H1 (cell line): ENCODE measurements around the gene SLC39A9. TPM values are rescaled to one million over a fixed set of nuclear protein-coding genes. Genes with fewer than 3 reads are reported as not detected.
"Not testable (repeated sequence)": the region's sequence is repeated elsewhere in the genome, so short reads cannot be mapped to it uniquely, and the experiment has no call there.

ENCODE experiments used
- CTCF ChIA-PET: fragments of 300-600 bp; sonication (Branson Sonifier 250); formaldehyde crosslinking; loops from one replicate; lab custom pipeline; 2021; ENCODE audit not compliant: partially characterized antibody; lab: Charles Lee
- POLR2A ChIA-PET: fragments of 300-600 bp; sonication (Branson Sonifier 250); formaldehyde crosslinking; loops from one replicate; lab custom pipeline; 2021; ENCODE audit warnings: inconsistent platforms; ENCODE audit not compliant: partially characterized antibody; lab: Charles Lee
- DNase-seq, 2 experiments: peaks; one replicate each; pipeline versions ENCODE4 v3.0.0 to v3.0.0-alpha.2; 2010 to 2022; ENCODE audit warnings: low spot score in 2 of 2, low read depth in 1 of 2, mixed read lengths in 1 of 2
- FAIRE-seq: peaks from 2 replicates; lab custom pipeline; 2011; peaks lifted over from hg19 to GRCh38; lab: Jason Lieb, UNC
- H2AFZ ChIP-seq: 2 replicates; pipeline ENCODE4 v1.8.1; 2012; ENCODE audit warnings: low read length, inconsistent platforms
- H2AK5ac ChIP-seq: 2 replicates; pipeline ENCODE4 v1.6.1; 2013; ENCODE audit warnings: low read depth, low read length
- H2BK120ac ChIP-seq: replicated peaks from 2 replicates; pipeline ENCODE3; 2013; ENCODE audit warnings: low read depth, low read length, inconsistent platforms
- H2BK12ac ChIP-seq: 2 replicates; pipeline ENCODE4 v1.6.1; 2013; ENCODE audit warnings: low read depth, low read length
- H2BK15ac ChIP-seq: 2 replicates; pipeline ENCODE4 v1.6.1; 2013; ENCODE audit warnings: low read length
- H2BK20ac ChIP-seq: 2 replicates; pipeline ENCODE4 v1.6.1; 2013; ENCODE audit warnings: low read length
- H2BK5ac ChIP-seq: 2 replicates; pipeline ENCODE4 v1.6.1; 2013; ENCODE audit warnings: low read depth, low read length
- H3K14ac ChIP-seq: 2 replicates; pipeline ENCODE4 v1.6.1; 2013; ENCODE audit warnings: inconsistent platforms; ENCODE audit not compliant: insufficient read length
- H3K18ac ChIP-seq: 2 replicates; pipeline ENCODE4 v1.6.1; 2013; ENCODE audit warnings: low read length; ENCODE audit errors: extremely low read depth
- H3K23ac ChIP-seq: 2 replicates; pipeline ENCODE4 v1.6.1; 2013; ENCODE audit warnings: inconsistent platforms; ENCODE audit not compliant: insufficient read length
- H3K23me2 ChIP-seq: 2 replicates; pipeline ENCODE4 v1.6.1; 2013; ENCODE audit warnings: low read depth, low read length
- H3K27ac ChIP-seq: 2 replicates; pipeline ENCODE4 v1.6.1; 2011; ENCODE audit warnings: low read depth, low read length, inconsistent platforms
- H3K27me3 ChIP-seq, 4 experiments: replicated peaks in 1 of 4; 1 replicate in 1 of 4; 2 replicates in 3 of 4; pipeline versions ENCODE4 v1.6.1 to v1.8.1; 2011 to 2013; ENCODE audit warnings: low read length in 3 of 4, mild to moderate bottlenecking in 3 of 4, inconsistent platforms in 2 of 4, mixed read lengths in 2 of 4, moderate library complexity in 1 of 4; ENCODE audit not compliant: control insufficient read depth in 3 of 4, insufficient read depth in 3 of 4; ENCODE audit errors: extremely low read depth in 1 of 4
- H3K36me3 ChIP-seq, 4 experiments: 2 replicates each; pipeline versions ENCODE4 v1.6.1 to v1.8.1; 2011 to 2013; ENCODE audit warnings: mild to moderate bottlenecking in 4 of 4, low read length in 3 of 4, moderate library complexity in 2 of 4, control low read depth in 1 of 4, inconsistent platforms in 1 of 4; ENCODE audit not compliant: insufficient read depth in 4 of 4, control insufficient read depth in 2 of 4
- H3K4ac ChIP-seq: replicated peaks from 2 replicates; pipeline ENCODE3; 2013; ENCODE audit warnings: low read length, low read depth, mixed read lengths, inconsistent platforms; ENCODE audit not compliant: insufficient read length
- H3K4me1 ChIP-seq, 4 experiments: replicated peaks in 1 of 4; 1 replicate in 1 of 4; 2 replicates in 3 of 4; pipeline versions ENCODE4 v1.6.1 to v1.8.1; 2011 to 2013; ENCODE audit warnings: low read length in 3 of 4, inconsistent platforms in 2 of 4, mixed read lengths in 1 of 4; ENCODE audit not compliant: insufficient read depth in 4 of 4, control insufficient read depth in 3 of 4
- H3K4me2 ChIP-seq, 2 experiments: 2 replicates each; pipeline versions ENCODE4 v1.6.1 to v1.8.1; 2011 to 2013; ENCODE audit warnings: low read depth in 2 of 2, low read length in 2 of 2, control low read depth in 1 of 2, inconsistent platforms in 1 of 2, mild to moderate bottlenecking in 1 of 2; ENCODE audit not compliant: insufficient read depth in 1 of 2
- H3K4me3 ChIP-seq, 4 experiments: fragments of 200-600, 300-600 bp in 1 of 4; sonication (generic), shearing (Covaris generic), sonication (Bioruptor Twin) in 1 of 4; 2 replicates each; pipeline versions ENCODE4 v1.5.1 to v1.8.1; 2011 to 2016; ENCODE audit warnings: low read length in 4 of 4, low read depth in 3 of 4, control low read depth in 2 of 4, inconsistent platforms in 2 of 4, mild to moderate bottlenecking in 2 of 4, mixed read lengths in 1 of 4, moderate library complexity in 1 of 4; ENCODE audit not compliant: insufficient read depth in 2 of 4; ENCODE audit errors: extremely low read depth in 1 of 4
- H3K56ac ChIP-seq: replicated peaks from 2 replicates; pipeline ENCODE3; 2013; ENCODE audit warnings: low read depth, mild to moderate bottlenecking, mixed read lengths, low read length, inconsistent platforms; ENCODE audit not compliant: insufficient read length
- H3K79me1 ChIP-seq: 2 replicates; pipeline ENCODE4 v1.6.1; 2013; ENCODE audit warnings: low read depth, low read length, control low read depth
- H3K79me2 ChIP-seq, 2 experiments: 2 replicates each; pipeline versions ENCODE4 v1.6.1 to v1.8.1; 2012 to 2013; ENCODE audit warnings: low read length in 2 of 2, mild to moderate bottlenecking in 2 of 2, inconsistent platforms in 1 of 2; ENCODE audit not compliant: insufficient read depth in 2 of 2, control insufficient read depth in 1 of 2
- H3K9ac ChIP-seq, 4 experiments: replicated peaks in 1 of 4; 1 replicate in 1 of 4; 2 replicates in 3 of 4; pipeline versions ENCODE4 v1.6.1 to v1.8.1; 2011 to 2013; ENCODE audit warnings: low read depth in 3 of 4, low read length in 3 of 4, control low read depth in 2 of 4, mild to moderate bottlenecking in 2 of 4, moderate library complexity in 2 of 4, inconsistent platforms in 1 of 4; ENCODE audit errors: extremely low read depth in 1 of 4
- H3K9me3 ChIP-seq, 2 experiments: 2 replicates each; pipeline versions ENCODE4 v1.6.1 to v1.8.1; 2012 to 2013; ENCODE audit warnings: mild to moderate bottlenecking in 2 of 2, moderate library complexity in 2 of 2, control low read depth in 1 of 2, inconsistent platforms in 1 of 2, low read depth in 1 of 2, low read length in 1 of 2, mixed read lengths in 1 of 2; ENCODE audit not compliant: insufficient read depth in 2 of 2
- H4K20me1 ChIP-seq, 2 experiments: replicated peaks in 1 of 2; 2 replicates each; pipeline versions ENCODE3 to v1.8.1; 2011 to 2013; ENCODE audit warnings: inconsistent platforms in 2 of 2, low read length in 2 of 2, mild to moderate bottlenecking in 1 of 2; ENCODE audit not compliant: insufficient read depth in 2 of 2, control insufficient read depth in 1 of 2
- H4K5ac ChIP-seq: 2 replicates; pipeline ENCODE4 v1.6.1; 2013; ENCODE audit warnings: low read length, low read depth, mixed read lengths, inconsistent platforms; ENCODE audit not compliant: insufficient read length
- H4K8ac ChIP-seq: 2 replicates; pipeline ENCODE4 v1.8.0; 2013; ENCODE audit warnings: mild to moderate bottlenecking, moderate library complexity, low read length, inconsistent platforms; ENCODE audit not compliant: insufficient read depth; ENCODE audit errors: extremely low read depth
- H4K91ac ChIP-seq: replicated peaks from 2 replicates; pipeline ENCODE3; 2013; ENCODE audit warnings: low read length, mixed read lengths, inconsistent platforms; ENCODE audit not compliant: insufficient read length
- WGBS, 2 experiments: shearing (Covaris generic) in 1 of 2; methylation state at CpG; one replicate each; pipeline versions ENCODE4 v1.1.6 to v1.1.7; 2013 to 2015; ENCODE audit warnings: low lambda C conversion rate in 2 of 2, mixed read lengths in 2 of 2, inconsistent platforms in 1 of 2, low coverage in 1 of 2, missing lambda C conversion rate in 1 of 2; ENCODE audit not compliant: insufficient replicate concordance in 2 of 2, insufficient coverage in 1 of 2, insufficient read length in 1 of 2; ENCODE audit errors: extremely low coverage in 1 of 2, missing lambda C conversion rate in 1 of 2; 5-methylcytosine and 5-hydroxymethylcytosine counted together
- polyA plus RNA-seq, 7 experiments: library from polyadenylated mRNA; depleted of rRNA in 3 of 7; stranded (reverse) in 5 of 7; unstranded in 2 of 7; fragments of >200 nt in 5 of 7; fragments of 200-250 nt in 2 of 7; gene quantifications; 1 replicate in 5 of 7; 2 replicates in 1 of 7; 4 replicates in 1 of 7; pipeline versions ENCODE4 v1.2.1 to v1.2.3, GENCODE V29; 2011 to 2013; ENCODE audit warnings: missing spikeins in 2 of 7, mixed read lengths in 2 of 7
- total RNA-seq: library from RNA; stranded (reverse); fragmentation: NEBNext Ultra II Directional; extraction: Animal tissue kit (Norgen Biotek cat#: 25700); gene quantifications from 2 replicates; pipeline ENCODE4 v1.2.1, GENCODE V29; 2021

SLC39A9 gene
- total and polyA plus RNA-seq, 2 of the 8 experiments (the other 6 are each of a cell fraction or from before 2014, with no cell fraction given) = 31.0 to 44.2 TPM

DNA sequence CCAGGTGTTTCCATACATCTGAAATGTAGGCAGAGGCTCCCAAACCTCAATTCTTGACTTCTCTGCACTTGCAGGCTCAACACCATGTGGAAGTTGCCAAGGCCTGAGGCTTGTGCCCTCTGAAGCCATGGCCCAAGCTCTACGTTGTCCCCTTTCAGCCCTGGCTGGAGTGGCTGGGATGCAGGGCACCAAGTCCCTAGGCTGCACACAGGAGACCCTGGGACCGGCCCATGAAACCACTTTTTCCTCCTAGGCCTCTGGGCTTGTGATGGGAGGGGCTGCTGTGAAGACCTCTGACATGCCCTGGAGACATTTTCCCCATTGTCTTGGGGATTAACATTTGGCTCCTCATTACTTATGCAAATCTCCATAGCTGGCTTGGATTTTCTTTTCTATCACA lies 79.6 kb downstream of the SLC39A9 start:
- H4K20me1 ChIP-seq, H3K56ac ChIP-seq, H3K23me2 ChIP-seq, H2BK120ac ChIP-seq, H3K14ac ChIP-seq, H3K9ac ChIP-seq, H3K4ac ChIP-seq, POLR2A ChIA-PET, DNase-seq, H2AK5ac ChIP-seq, H4K91ac ChIP-seq, H3K79me1 ChIP-seq, H3K18ac ChIP-seq, H2BK15ac ChIP-seq, H4K5ac ChIP-seq, H2BK12ac ChIP-seq, H3K79me2 ChIP-seq, H2BK20ac ChIP-seq, H4K8ac ChIP-seq, H2BK5ac ChIP-seq, H3K27ac ChIP-seq, H3K23ac ChIP-seq, H3K9me3 ChIP-seq, H3K4me1 ChIP-seq, H3K4me3 ChIP-seq, H3K4me2 ChIP-seq, H3K36me3 ChIP-seq, FAIRE-seq, H2AFZ ChIP-seq: not testable (repeated sequence)
- CTCF ChIA-PET = interaction anchor here (0.9 to 2.1 kb wide), 5 partner anchors 13 to 96 kb away, joined by 3 to 6 read pairs (median 4); no protein-coding TSS in a partner anchor
- peaks cover 7 to 16% (median 13%) of the 10 kb centered on the region in 4 experiments for H3K27me3 ChIP-seq
- WGBS, 2 experiments = 100% methylated on average over 2 of the region's 2 CpGs; no CpG with 5 or more reads in 1 of the 2 experiments
